ENCODE measurements around the gene TPPP.

The TPPP gene

GRCh38 chr5:624951-625230, 68.3 kb downstream of the TPPP start:
- no peak for DNase-seq (ENCODE audit: low spot score)

- no peak for DNase-seq (ENCODE audit: low spot score)
Measured at GRCh38 chr5:624118-624950, 68.8 kb downstream of the TPPP start.

- DNase-seq (ENCODE audit: low spot score), result no peak
Measured at GRCh38 chr5:623531-623930, 69.6 kb downstream of the TPPP start.

GRCh38 chr5:622946-623522, 70.1 kb downstream of the TPPP start:
- DNase-seq (ENCODE audit: low spot score), result no peak

GRCh38 chr5:622359-622758, 70.8 kb downstream of the TPPP start:
- DNase-seq (ENCODE audit: low spot score), result no peak

- no peak for DNase-seq (ENCODE audit: low spot score)
Measured at GRCh38 chr5:621341-621761, 71.8 kb downstream of the TPPP start.

GRCh38 chr5:620586-621180, 72.5 kb downstream of the TPPP start:
- DNase-seq (ENCODE audit: low spot score), result no peak

GRCh38 chr5:620152-620551, 73.0 kb downstream of the TPPP start:
- DNase-seq (ENCODE audit: low spot score), result no peak

- no peak for DNase-seq (ENCODE audit: low spot score)
Measured at GRCh38 chr5:619444-619843, 73.7 kb downstream of the TPPP start.

GRCh38 chr5:618450-618849, 74.7 kb downstream of the TPPP start:
- DNase-seq (ENCODE audit: low spot score), result no peak

- DNase-seq (ENCODE audit: low spot score), result no peak
Measured at GRCh38 chr5:617896-618295, 75.3 kb downstream of the TPPP start.

- DNase-seq (ENCODE audit: low spot score), result no peak
Measured at GRCh38 chr5:616484-617039, 76.6 kb downstream of the TPPP start.

GRCh38 chr5:612498-613424, 80.4 kb downstream of the TPPP start:
- DNase-seq (ENCODE audit: low spot score), result no peak

GRCh38 chr5:611731-612486, 81.2 kb downstream of the TPPP start, which contains the start of gene CEP72:
Gene CEP72 (plus strand): TSS chr5:612340. CDS start chr5:612362, 22 bp downstream.
- peak; percentile 93 for DNase-seq (ENCODE audit: low spot score)

GRCh38 chr5:610744-611730, 82.1 kb downstream of the TPPP start:
- no peak for DNase-seq (ENCODE audit: low spot score)

- DNase-seq (ENCODE audit: low spot score), result no peak
Measured at GRCh38 chr5:610011-610743, 83.0 kb downstream of the TPPP start.

All from CD4-positive, alpha-beta T cell treated with Interleukin-6 at 100 ng/mL for 8 hours (primary cell).